NCI-H460 (cell line): ENCODE results near the gene IL34. TPM values are rescaled to one million over a fixed set of nuclear protein-coding genes. Genes with fewer than 3 reads are reported as not detected.

Experiments used
- DNase-seq: peaks from one replicate; pipeline ENCODE4 v3.0.0-alpha.2; 2016; ENCODE audit warnings: low read depth; ENCODE audit errors: extremely low read depth
- total RNA-seq: library from RNA; depleted of rRNA; stranded (reverse); fragments of >200 nt; shearing (Covaris generic); gene quantifications from 2 replicates; pipeline ENCODE4 v1.2.3, GENCODE V29; 2014

IL34 gene
- total RNA-seq, 1 experiment from 2014 or later: not detected

DNA sequence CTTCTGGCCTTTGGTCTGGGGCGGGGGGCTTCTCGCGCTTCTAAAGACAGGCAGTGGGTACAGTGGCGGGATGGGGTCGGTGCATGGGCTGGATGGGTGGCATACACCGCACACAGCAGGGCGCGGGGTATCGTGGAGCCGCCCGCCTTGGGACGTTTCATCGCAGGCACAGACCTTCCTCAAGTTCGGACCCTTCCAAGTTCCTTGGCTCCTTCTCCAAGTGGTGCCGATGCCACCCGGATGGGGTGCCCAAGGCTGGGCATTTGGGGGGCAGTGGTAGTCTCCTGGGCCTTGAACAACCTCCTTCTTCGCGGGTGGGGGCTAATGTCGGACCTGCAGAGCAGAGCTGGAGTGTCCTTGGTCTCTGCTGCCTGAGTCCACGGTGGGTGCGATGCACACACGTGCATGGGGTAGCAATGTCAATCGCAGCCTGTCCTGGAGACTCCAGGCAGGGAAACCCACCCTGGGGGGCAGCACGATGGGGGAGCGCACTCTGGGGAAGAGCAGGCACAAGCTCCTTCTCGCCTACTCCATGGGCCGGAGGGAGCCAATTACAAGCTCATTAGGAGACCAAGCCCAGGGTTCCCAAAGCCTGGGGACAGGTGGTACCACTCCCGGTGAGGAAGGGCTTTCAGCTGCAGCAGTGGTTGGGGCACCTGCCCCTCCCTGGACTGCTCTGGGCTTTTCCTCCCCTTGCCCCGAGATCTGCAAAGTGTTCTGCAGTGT lies 40.2 kb downstream of the IL34 start:
- DNase-seq: no peak

- DNase-seq: no peak
These were observed 40.7 kb downstream of the IL34 start for GRCh38 chr16:70687102-70687511.

GRCh38 chr16:70687671-70688245 lies 41.4 kb downstream of the IL34 start:
- DNase-seq: no peak

DNA sequence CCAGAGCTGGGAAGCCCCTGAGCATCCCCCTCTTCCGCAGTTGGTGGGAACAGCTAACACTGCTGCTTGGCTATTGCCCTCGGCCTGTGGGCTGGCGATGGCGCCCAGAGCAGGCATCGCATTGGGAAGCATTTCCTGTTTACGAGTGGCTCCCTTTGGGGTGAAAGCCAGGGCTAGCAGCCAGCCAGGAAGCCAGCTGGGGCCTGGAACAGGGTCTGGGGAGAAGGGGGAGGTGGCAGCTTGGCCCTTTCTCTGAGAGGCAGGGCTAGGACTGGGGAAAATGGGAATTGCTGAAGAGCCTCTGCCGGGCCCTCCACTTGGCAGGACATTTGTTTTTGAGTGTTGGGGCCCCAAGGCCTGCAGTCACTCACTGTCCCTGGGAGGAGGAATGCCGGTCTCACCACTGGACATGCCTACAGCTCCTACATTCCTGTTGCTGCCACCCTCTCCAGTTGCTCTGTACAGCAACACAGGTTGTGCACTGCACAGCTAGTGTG lies 41.9 kb downstream of the IL34 start:
- DNase-seq: no peak

DNA sequence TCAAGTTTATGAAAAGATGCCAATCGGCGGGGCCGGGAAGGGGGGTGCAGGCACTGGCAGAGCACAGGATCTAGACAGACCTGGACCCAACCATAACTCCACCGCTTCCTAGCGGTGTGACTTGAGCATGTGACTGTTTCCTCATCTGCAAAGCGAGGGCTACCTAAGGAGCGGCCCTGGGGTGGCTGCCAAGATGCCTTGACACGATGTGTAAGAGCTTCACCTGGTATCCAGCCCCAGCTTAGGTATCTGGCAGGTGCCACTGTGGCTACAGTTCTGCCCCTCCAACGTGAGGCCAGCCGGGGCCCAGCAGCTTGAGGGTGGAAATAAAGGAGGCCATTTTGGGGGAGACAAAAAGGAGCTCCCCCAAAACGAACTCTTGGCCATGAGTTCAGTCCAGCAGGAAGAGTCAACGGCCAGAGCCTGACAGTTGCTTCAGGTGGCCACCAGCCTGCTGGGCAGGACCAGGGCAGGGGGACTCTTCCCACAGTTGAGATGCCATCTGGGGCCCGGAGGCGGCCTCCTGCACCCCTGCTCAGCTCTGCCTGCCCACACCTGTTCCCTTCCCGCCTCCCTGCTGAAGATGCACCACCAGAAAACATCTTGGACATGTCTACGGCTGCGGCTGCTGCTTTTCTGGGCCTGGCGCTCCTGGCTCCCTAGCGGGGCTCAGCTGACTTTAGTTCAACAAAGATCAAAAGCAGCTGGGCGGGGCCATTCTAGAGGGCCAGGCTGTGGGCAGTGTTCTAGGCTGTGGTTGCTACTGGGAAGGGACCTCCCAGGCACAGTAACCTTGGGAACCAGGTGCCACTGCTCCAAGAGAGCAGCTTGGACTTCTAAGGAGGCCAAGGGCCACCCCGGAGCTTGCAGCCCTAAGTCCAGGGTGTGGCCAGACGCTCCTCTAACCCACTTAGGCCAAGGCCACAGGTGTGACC lies 42.9 kb downstream of the IL34 start:
- no peak for DNase-seq

GRCh38 chr16:70689970-70690891 lies 43.9 kb downstream of the IL34 start:
- DNase-seq: no peak

DNA sequence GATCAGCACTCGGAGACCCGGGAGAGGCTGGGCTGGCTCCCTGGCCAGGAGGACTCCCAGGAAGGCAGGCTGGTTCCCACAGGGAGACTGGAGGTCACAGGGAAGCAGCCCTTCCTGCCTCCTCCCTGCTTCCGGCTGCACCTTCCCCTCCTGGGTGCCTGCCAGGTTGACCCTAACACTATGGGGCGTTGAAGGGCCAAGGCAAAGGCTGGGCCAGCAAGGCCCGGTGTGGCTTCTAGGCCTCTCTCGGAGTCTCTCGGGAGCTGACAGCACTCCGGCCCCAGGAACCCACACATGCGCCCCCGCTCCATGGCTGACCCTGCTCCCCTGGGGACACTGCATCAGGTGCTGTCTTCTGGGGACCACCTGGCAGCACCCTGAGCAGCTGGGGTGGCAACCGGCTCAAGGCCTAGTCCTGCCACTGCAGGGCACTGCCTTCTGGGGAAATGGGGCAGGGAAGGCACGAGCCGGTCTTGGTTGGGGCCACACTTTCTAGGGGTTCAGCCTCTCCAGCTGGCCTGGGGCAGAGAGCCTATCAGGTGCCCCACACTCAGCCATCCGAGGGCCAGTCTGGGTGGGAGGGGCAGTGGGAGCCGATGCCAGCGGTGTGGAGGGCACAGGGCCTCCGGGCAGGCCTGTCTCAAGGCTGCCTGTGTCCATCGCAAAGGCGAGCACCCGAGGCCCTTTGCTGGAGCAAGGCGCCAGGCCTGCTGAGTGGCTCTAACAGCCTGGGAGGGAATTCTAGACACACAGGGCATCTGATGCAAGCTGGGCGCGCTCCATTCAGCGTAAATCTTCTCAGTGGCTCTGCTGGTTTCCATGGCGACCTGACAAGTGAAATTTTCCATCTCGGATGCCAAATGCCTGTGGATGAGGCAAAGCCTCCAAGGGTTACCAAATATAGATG lies 45.1 kb downstream of the IL34 start:
- DNase-seq: no peak

DNA sequence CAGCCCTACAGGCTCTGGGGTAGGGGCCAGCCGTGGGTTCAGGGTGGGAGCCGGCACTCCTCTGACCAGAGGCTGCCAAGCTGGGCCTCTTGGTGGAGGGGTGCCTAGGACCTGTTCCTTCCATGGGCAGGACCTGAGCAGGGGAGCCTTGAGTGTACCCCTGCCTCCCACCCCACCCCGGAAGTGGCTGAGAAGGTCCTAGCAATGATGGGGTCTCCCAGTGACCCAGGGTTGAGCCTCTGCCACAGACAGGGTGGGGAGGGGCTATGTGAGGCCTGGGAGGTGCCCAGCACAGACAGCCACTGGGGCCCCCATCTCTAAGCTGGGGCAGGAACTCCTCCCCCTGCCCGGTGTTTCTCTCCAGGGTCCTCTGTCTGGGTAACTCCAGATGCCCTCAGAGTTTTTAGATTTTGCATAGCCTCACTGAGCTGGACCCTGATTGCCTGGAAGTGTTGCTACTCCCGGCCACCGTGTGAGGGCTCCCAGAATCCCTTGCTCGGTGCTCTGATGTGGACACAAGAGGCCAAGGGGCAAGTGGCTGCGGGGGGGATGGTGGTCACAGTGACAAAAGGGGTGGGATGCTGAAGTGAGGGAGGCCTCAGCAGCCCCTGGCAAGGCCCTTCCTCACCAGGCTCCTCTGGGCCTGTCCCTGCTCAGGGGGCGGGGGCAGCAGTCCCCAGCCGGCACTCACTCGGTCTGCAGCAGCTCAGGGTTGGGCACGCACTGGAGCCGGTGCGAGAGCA lies 45.9 kb downstream of the IL34 start:
- no peak for DNase-seq

DNA sequence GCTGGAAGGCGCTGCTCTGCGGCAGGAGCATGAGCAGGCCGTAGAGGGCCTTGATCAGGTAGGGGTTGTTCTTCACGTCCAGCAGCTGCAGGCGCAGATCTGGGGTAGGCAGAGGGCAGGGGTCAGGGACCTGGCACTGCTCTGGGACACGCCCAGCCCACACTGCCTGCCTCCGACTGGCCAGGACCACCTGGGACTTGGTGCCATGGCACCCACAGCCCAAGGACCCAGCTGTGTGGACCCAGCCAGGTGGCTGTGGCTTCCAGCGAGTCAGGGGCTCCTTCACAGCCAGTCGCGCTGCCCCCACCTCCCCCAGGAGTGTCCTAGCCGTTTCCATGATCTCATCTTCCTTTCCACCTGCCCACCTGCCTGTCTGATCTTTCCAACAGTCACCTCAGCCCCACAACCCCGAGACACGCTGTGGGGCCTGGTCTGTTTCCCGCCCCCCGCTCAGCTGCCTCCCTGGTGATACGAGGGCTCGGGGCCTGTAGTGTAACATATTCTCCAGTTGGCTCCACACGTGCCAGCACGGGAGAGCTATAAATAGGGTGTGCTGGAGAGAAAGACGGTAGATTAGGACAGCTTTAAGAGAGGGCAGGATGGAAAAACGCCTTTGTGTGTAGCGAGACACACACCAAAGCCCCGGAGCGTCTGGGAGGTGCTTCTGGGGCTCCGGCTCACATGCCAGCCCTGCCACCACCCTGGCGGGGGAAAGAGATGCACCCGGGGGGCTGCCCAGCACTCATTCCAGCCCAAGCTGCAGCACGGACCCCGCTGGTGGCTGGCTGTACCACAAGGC lies 46.7 kb downstream of the IL34 start:
- DNase-seq: no peak

- DNase-seq: peak; percentile 30
These were observed 47.9 kb downstream of the IL34 start for GRCh38 chr16:70694088-70694867.

DNA sequence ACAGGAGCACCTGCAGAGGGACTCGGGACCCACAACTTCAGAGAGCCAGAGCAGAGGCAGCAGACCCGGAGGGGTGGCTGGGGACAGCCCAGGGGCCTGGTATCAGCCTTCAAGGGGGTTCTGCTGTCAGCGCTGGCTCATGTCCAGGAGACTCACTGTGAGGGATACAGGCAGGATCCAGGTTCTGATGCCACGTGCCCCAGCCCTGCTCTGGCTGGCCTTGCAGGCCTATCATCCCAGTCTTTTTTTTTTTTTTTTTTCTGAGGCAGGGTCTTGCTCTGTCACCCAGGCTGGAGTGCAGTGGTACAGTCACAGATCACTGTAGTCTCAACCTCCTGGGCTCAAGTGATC lies 48.5 kb downstream of the IL34 start:
- DNase-seq: no peak

DNA sequence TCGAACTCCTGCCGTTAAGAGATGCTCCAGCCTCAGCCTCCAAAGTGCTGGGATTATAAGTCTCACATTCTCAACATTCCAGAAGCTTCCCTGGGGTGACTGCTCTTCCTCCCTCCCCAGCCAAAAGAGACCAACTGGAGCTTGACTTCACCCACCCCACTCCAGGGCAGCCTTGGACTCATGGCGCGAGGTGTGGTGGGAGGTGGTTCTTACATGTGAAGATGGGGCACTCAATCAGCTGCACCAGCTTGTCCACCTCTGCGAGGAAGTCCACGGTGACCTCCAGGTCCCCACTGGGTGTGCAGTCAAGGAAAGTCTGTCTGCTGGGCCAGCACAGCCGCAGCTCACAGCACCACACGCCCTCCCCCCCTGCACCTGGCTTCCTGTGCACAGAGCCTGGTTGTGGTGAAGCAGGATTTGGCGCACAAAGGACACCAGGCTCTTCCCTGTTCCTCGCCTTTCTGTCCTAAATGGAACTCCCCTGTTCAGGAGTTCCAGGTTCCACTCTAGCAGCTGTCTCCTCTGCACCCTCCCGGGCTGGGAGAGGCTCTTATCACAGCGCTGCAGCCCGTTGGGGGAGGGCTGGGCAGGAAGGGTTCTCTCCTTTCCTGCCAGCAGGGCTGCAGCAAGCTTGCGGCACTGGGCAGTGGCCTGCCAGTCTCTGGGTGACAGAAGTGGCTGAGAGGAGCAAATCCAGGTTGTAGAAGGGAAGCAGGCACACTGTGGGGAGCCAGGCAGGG lies 49.1 kb downstream of the IL34 start:
- DNase-seq: no peak

DNA sequence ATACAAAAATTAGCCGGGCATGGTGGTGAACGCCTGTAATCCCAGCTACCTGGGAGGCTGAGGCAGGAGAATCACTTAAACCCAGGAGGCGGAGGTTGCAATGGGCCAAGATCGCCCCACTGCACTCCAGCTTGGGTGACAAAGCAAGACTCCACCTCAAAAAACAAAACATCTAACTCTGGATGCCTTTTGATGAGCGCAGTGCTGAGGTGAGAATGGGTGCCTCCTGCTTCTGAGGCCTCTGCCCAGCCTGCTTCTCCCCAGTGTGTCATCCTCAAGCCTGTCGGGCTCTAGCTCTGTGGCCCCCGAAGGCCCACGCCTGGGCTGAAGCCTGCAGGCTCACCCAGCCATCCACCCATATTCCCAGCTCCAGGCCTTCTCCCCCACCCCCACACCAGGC lies 50.0 kb downstream of the IL34 start:
- no peak for DNase-seq

GRCh38 chr16:70696952-70697593 lies 50.7 kb downstream of the IL34 start:
- DNase-seq: no peak

- DNase-seq: no peak
These were observed 51.3 kb downstream of the IL34 start for GRCh38 chr16:70697594-70698170.
